Nephron (organoid): ENCODE data around the gene PLCB2.
A peak's percentile ranks its signal among the peaks of the same experiment; 100 is the strongest.

Experiments used
- H3K27ac Mint-ChIP-seq, 3 experiments: 2 replicates each; pipeline ENCODE4 v1.8.0; 2020; ENCODE audit warnings: mixed read lengths in 3 of 3, mild to moderate bottlenecking in 2 of 3, moderate library complexity in 1 of 3
- H3K27me3 Mint-ChIP-seq: 2 replicates; pipeline ENCODE4 v1.8.0; 2021; ENCODE audit warnings: low read depth, mild to moderate bottlenecking, moderate library complexity, mixed read lengths
- H3K36me3 Mint-ChIP-seq: 2 replicates; pipeline ENCODE4 v1.8.0; 2020; ENCODE audit warnings: low read depth, mixed read lengths
- H3K4me1 Mint-ChIP-seq: 2 replicates; pipeline ENCODE4 v1.8.0; 2020; ENCODE audit warnings: mixed read lengths
- H3K4me3 Mint-ChIP-seq, 3 experiments: 2 replicates each; pipeline ENCODE4 v1.8.0; 2020; ENCODE audit warnings: mild to moderate bottlenecking in 3 of 3, mixed read lengths in 3 of 3, moderate library complexity in 2 of 3
- H3K9me3 Mint-ChIP-seq: 2 replicates; pipeline ENCODE4 v1.8.0; 2020; ENCODE audit warnings: mixed read lengths
- TF ChIP-seq, protein P1 (sequence below), 3 experiments: fragments of 200-600 bp; sonication (generic); IDR thresholded peaks; one replicate each; pipeline ENCODE4 v1.5.0; 2021; ENCODE audit warnings: antibody characterized with exemption in 3 of 3; ENCODE audit not compliant: unreplicated experiment in 3 of 3

PLCB2 gene

DNA sequence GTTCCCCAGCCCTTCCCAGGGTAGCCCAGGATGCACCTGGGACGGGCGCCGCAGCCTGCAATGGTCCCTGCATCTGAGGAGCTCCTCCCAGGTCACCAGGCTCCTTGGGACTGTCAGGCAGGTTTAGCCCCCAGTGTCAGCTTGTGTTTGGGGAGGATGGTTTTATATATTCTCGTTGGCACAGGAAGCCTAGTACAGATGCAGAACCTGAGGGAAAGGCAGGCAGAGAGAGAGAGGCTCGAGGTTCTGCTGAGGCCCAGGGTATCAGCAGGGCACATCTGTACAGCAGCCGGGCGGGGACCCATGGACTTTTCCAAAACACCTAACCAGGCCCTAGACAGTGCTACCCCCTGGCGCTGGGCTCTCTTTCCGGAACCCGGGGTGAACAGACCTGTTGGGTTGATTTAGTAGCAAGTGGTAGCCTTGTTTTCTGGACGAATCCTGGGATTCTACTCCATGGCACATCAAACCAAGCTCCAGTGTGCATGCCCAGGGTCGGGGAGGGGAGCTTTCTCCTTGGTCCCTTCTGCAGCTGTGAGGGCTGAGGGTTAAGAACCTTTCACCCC, 60.2 kb downstream of the PLCB2 start:
- Mint-ChIP-seq H3K27me3 (peaks cover 40% of the 10 kb centered on the region), H3K4me3 (no peak overlapping the region), H3K27ac (no peak overlapping the region), H3K4me1 (peaks cover 14% of the 10 kb centered on the region), H3K9me3 (no peaks in the 10 kb centered on the region), H3K36me3 (no peaks in the 10 kb centered on the region)
- TF ChIP-seq, protein P1, sequence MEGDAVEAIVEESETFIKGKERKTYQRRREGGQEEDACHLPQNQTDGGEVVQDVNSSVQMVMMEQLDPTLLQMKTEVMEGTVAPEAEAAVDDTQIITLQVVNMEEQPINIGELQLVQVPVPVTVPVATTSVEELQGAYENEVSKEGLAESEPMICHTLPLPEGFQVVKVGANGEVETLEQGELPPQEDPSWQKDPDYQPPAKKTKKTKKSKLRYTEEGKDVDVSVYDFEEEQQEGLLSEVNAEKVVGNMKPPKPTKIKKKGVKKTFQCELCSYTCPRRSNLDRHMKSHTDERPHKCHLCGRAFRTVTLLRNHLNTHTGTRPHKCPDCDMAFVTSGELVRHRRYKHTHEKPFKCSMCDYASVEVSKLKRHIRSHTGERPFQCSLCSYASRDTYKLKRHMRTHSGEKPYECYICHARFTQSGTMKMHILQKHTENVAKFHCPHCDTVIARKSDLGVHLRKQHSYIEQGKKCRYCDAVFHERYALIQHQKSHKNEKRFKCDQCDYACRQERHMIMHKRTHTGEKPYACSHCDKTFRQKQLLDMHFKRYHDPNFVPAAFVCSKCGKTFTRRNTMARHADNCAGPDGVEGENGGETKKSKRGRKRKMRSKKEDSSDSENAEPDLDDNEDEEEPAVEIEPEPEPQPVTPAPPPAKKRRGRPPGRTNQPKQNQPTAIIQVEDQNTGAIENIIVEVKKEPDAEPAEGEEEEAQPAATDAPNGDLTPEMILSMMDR (IDR thresholded peaks at IDR 0.05; ENCODE audit: unreplicated experiment in 3 of 3): no peak

DNA sequence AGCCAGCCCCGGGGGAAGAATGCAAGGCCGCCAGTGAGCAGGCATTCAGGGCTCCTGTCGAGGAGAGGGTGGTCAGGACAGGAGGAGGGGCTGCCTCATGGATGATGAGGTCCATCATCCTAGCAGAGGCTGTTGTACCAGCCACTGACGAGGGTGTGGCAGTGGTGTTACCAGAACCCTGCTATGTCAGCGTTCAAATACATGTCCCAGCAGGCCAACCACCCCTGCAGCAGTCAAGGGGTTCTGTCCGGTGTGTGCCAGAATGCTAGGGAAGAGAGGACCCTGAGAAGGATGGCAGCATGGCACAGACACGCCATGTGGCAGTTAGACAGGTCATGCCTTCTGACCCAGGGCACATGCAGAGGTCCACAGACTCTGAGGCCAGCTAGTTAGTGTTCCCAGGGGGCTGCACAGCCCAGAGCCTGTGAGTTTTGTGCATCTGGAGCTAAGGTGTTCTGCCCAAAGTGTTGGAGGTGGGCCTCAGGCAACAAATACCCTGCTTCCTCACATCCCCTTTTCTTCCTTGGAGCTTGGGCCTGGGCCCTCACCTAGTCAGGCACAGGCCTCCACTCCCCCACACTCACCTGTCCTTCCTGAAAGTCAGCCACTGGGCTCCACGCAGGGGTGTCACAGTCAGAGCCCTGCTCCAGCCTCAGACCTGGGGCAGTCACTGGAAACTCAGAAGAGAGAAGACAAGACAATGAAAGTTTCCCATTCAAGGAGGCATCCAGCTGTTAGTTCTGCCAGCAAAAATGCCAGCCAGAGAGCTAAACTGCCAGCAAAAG, 61.0 kb downstream of the PLCB2 start:
- Mint-ChIP-seq H3K27me3 (peaks cover 34% of the 10 kb centered on the region), H3K4me3 (no peak overlapping the region), H3K4me1 (peaks cover 14% of the 10 kb centered on the region), H3K36me3 (no peaks in the 10 kb centered on the region), H3K9me3 (no peaks in the 10 kb centered on the region), H3K27ac (peak overlapping the region in 1 of 3 experiments; percentile 89)
- TF ChIP-seq, protein P1 (IDR thresholded peaks at IDR 0.05; ENCODE audit: unreplicated experiment in 3 of 3): no peak

DNA sequence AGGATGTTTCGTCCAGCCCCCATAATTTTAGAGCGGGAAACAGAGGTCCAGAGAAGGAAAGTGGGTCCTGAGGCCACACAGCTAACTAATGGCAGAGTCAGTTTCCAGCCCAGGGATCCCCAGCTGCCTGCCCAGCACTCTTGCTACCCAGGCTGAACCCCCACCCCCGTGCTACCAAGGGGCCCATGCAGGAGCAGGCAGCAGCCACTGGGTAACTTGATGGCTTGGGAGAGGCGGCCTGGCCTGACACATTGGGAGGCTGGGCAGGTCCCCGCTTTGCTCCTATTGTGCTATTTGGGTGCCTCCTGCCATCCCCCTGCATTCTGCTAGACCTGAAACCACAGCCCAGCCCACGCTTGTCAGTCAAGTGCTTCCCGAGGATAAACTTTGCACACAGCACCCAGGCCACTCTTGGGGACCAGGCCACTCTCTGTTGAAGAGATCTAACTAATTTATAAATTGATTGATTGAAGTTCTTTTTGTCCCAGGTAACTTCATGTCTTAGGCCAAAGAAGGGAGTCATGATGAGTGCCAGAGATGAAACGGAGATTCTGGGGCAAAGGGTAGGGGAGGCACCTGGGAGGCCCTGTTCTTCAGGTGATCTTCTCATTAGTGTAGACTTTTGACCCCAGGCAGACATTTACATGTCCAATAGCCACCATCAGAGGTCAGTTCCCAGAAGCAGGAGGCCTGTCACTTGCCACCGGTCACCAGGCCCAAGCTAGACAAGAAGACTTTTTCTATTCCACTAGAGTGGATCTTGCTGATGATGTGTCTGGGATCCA, 61.9 kb downstream of the PLCB2 start:
- Mint-ChIP-seq H3K27me3 (peaks cover 27% of the 10 kb centered on the region), H3K4me1 (peaks cover 8% of the 10 kb centered on the region), H3K36me3 (no peaks in the 10 kb centered on the region), H3K9me3 (no peaks in the 10 kb centered on the region), H3K27ac (peak overlapping the region in 1 of 3 experiments; percentile 89), H3K4me3 (no peak overlapping the region)
- TF ChIP-seq, protein P1 (IDR thresholded peaks at IDR 0.05; ENCODE audit: unreplicated experiment in 3 of 3): no peak

DNA sequence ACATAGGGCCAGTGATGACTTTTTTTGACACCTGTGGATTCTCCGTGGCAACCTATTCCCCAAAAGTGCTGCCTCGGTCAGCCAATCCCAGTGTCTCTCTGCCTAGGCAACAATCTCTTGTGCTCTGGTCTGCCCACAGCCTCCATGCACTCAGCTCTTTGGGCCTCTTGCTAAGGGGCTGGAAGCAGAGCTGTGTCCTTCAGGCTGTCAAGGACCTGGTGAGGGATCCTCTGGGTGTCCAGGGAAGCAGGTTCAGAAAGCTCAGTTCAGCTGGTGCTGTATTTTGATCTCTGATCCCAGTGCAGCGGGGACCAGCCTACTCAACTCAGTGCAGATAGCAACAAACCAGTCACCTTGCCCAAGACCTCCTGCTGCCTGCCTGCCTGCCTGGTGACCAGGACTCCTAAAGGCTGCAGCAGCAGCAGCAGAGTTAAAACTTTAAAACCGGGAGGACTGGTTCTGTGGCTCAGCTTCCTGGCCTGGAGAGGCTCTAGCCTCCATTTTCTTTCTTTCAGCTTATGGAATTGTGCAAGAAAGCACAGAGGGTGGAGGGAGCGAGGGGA, 62.7 kb downstream of the PLCB2 start:
- peak overlapping the region in 1 of 3 experiments; percentile 89 for H3K27ac Mint-ChIP-seq
- TF ChIP-seq, protein P1 (IDR thresholded peaks at IDR 0.05; ENCODE audit: unreplicated experiment in 3 of 3): no peak

DNA sequence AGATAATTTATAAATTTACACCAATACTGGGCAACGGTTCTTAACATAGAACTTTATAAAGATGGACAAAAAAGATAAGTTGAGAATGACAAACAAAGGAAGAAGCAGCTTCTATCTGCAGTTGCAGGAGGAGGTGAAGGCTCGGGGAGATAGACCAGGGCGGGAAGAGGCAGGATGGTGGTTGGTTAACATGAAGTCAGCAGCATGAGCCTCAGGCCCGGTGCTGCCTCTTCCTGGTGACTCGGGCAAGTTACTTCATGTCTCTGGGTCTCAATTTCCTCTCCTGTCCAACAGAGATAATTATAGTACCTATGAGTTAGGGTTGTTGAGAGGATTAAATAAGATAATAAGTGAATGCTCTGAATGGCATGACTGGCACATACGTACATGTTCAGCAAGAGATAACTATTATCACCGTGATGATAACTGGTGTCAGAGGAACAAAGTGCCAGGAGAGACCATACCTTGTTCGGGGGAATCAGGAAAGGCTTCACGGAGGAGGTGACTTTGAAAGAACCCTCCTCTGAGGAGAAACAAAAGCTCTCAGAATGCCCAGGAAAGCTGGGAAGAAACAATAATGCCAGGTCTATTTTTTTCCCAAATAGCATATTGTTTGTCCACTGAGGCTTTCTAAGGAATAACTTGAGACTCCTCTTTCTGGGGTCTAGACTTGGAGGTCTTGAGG, 64.5 kb downstream of the PLCB2 start:
- Mint-ChIP-seq H3K36me3 (no peaks in the 10 kb centered on the region), H3K9me3 (no peaks in the 10 kb centered on the region), H3K27me3 (peaks cover 30% of the 10 kb centered on the region), H3K27ac (no peak overlapping the region), H3K4me3 (no peak overlapping the region), H3K4me1 (peaks cover 5% of the 10 kb centered on the region)
- TF ChIP-seq, protein P1 (IDR thresholded peaks at IDR 0.05; ENCODE audit: unreplicated experiment in 3 of 3): no peak

More for the DNA sequence above, 62.7 kb downstream of the PLCB2 start:
- no peaks in the 10 kb centered on the region for H3K36me3 Mint-ChIP-seq
- peaks cover 25% of the 10 kb centered on the region for H3K27me3 Mint-ChIP-seq
- H3K9me3 Mint-ChIP-seq: no peaks in the 10 kb centered on the region
- H3K4me3 Mint-ChIP-seq: no peak overlapping the region
- H3K4me1 Mint-ChIP-seq: peaks cover 8% of the 10 kb centered on the region
